Stomach smooth muscle (tissue), 2 donors: ENCODE results near the gene PLPP4.

Experiments used
- H3K27ac ChIP-seq: one replicate; pipeline ENCODE4 v1.7.0; 2013; ENCODE audit warnings: mild to moderate bottlenecking, low read length, inconsistent platforms
- H3K27me3 ChIP-seq, 2 donors: one replicate each; pipeline ENCODE4 v1.7.0; 2013; ENCODE audit warnings: low read length in 2 of 2; ENCODE audit not compliant: insufficient read depth in 2 of 2, control insufficient read depth in 1 of 2
- H3K36me3 ChIP-seq, 2 donors: one replicate each; pipeline ENCODE4 v1.7.0; 2013; ENCODE audit warnings: low read length in 2 of 2; ENCODE audit not compliant: control insufficient read depth in 2 of 2, insufficient read depth in 2 of 2
- H3K4me1 ChIP-seq: one replicate; pipeline ENCODE4 v1.7.0; 2013; ENCODE audit warnings: low read length; ENCODE audit not compliant: control insufficient read depth, insufficient read depth
- H3K4me3 ChIP-seq, 2 donors: one replicate each; pipeline ENCODE4 v1.7.0; 2013; ENCODE audit warnings: low read length in 2 of 2
- H3K9ac ChIP-seq, 2 donors: one replicate each; pipeline ENCODE4 v1.7.0; 2013; ENCODE audit warnings: low read length in 2 of 2, mild to moderate bottlenecking in 1 of 2
- H3K9me3 ChIP-seq, 2 donors: one replicate each; pipeline ENCODE4 v1.7.0; 2013; ENCODE audit warnings: low read length in 2 of 2; ENCODE audit not compliant: control insufficient read depth in 2 of 2
- donor health status: healthy.
- donor health status: Pancreatic carcinoma.

Gene PLPP4

GRCh38 chr10:120505056-120505455 is 48.0 kb downstream of the PLPP4 start:
- H3K9ac ChIP-seq = no peak overlapping the region
- H3K36me3 ChIP-seq = no peaks in the 10 kb centered on the region
- H3K4me1 ChIP-seq = no peaks in the 10 kb centered on the region
- H3K4me3 ChIP-seq = no peak overlapping the region
- H3K27ac ChIP-seq = no peak overlapping the region
- no peaks in the 10 kb centered on the region for H3K9me3 ChIP-seq
- no peaks in the 10 kb centered on the region for H3K27me3 ChIP-seq

- Histone ChIP-seq H3K4me3 (no peak overlapping the region), H3K9me3 (no peaks in the 10 kb centered on the region), H3K4me1 (no peaks in the 10 kb centered on the region), H3K27me3 (no peaks in the 10 kb centered on the region), H3K36me3 (no peaks in the 10 kb centered on the region), H3K27ac (no peak overlapping the region), H3K9ac (no peak overlapping the region)
These were observed 48.8 kb downstream of the PLPP4 start for GRCh38 chr10:120505866-120506265.

DNA sequence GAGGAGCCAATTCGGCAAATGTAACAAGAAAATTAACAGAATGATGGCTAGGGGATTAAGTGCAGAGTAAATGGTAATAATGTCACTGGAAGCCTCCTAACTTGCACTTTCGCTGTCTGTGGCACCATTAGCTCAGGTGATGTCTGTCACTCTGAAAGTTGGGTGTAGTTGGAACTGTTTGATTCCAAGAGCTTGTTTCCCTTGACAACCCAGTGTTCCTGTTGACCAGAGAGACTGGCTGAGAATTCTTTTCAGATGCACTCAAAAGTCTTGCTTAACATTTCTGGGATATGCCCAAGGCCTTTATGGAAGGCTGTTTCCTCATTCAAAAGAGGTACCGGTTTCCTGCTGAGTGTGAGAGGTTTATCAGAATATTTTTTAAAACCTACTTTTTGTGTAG is 49.6 kb downstream of the PLPP4 start:
- no peaks in the 10 kb centered on the region for H3K27me3 ChIP-seq
- H3K36me3 ChIP-seq = no peaks in the 10 kb centered on the region
- no peaks in the 10 kb centered on the region for H3K4me1 ChIP-seq
- H3K4me3 ChIP-seq = no peak overlapping the region
- no peak overlapping the region for H3K9ac ChIP-seq
- H3K27ac ChIP-seq = no peak overlapping the region
- H3K9me3 ChIP-seq = no peaks in the 10 kb centered on the region

DNA sequence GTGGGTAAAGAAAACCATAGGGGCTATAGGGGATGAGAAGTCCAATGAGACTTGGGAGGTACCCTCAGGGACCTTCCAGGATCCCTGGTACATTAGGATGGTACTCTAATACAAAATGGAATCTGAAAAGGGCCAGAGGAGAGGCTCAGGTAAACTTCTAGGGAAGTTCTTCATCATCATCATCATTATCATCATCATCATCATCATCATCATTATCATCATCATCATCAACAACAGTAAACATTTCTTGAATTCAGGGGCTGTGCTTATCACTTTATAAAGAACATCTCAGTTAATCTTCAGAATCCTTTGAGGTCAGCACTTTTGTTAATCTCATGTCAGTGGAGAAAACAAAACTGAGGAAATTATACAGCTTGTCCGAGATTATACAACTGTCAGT is 50.1 kb downstream of the PLPP4 start:
- no peaks in the 10 kb centered on the region for H3K9me3 ChIP-seq
- no peaks in the 10 kb centered on the region for H3K36me3 ChIP-seq
- no peak overlapping the region for H3K27ac ChIP-seq
- H3K9ac ChIP-seq = no peak overlapping the region
- H3K27me3 ChIP-seq = no peaks in the 10 kb centered on the region
- no peak overlapping the region for H3K4me3 ChIP-seq
- H3K4me1 ChIP-seq = no peaks in the 10 kb centered on the region

DNA sequence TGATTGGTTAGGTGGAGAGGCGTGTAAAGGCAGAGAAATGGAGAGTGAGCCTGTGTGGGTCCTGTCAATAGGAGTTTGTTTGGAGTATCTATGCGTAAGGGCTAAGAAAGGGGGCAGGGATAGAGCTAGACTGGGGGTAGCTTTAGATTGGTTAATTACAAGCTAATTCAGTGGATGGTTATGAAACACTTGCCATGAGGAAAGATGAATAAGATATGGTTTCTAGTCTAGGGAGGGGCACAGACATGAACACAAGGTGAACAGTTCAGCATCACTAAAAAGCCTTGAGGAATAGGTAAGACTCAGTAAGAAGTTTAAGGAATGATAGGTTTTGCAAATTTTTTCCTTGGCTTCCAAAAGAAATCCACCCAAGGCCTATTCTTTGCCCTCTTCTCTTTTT is 50.6 kb downstream of the PLPP4 start:
- Histone ChIP-seq H3K36me3 (no peaks in the 10 kb centered on the region), H3K9me3 (no peaks in the 10 kb centered on the region), H3K4me1 (no peaks in the 10 kb centered on the region), H3K27ac (no peak overlapping the region), H3K4me3 (no peak overlapping the region), H3K27me3 (no peaks in the 10 kb centered on the region), H3K9ac (no peak overlapping the region)

DNA sequence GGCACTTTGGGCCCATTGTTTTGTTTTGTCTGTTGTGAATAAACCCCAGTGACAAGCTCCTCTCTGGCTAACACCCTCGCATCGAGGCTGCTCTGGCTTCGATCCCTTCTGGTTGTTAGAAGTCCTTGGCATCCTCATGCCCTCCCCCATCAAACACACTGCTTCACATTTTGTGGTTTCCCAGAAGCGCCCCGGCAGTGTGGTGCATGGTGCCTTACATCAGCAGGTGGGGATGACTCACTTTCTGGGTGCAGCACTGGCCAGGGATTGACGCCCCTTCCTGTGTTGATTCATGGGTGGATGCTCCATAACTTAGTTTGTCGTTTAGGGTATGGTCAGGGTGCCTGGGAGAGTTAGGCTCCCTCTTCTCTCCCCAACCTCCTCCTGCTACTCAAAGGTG is 51.4 kb downstream of the PLPP4 start:
- Histone ChIP-seq H3K27me3 (no peaks in the 10 kb centered on the region), H3K4me3 (no peak overlapping the region), H3K36me3 (no peaks in the 10 kb centered on the region), H3K4me1 (no peaks in the 10 kb centered on the region), H3K9ac (no peak overlapping the region), H3K9me3 (no peaks in the 10 kb centered on the region), H3K27ac (no peak overlapping the region)

DNA sequence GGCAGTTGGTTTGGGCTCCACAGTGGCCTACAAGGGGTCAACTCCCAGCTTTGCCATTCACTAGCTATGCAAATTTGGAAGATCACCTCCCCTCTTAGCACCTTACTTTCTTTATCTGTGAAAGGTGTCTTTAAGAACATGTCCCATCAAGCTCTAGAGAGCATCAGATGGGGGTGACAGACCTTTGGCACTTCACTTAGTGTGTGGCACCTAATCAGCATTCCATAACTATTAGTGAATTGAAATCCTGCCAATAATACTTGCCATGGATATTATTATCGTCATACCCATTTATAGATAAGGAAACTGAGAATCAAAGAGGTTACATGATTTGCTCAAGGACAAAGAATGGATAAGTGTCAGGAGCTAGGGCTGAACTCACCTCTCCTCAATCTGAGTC is 51.9 kb downstream of the PLPP4 start:
- no peak overlapping the region for H3K27ac ChIP-seq
- no peaks in the 10 kb centered on the region for H3K27me3 ChIP-seq
- no peak overlapping the region for H3K9ac ChIP-seq
- H3K36me3 ChIP-seq = no peaks in the 10 kb centered on the region
- H3K4me3 ChIP-seq = no peak overlapping the region
- H3K9me3 ChIP-seq = no peaks in the 10 kb centered on the region
- no peaks in the 10 kb centered on the region for H3K4me1 ChIP-seq

DNA sequence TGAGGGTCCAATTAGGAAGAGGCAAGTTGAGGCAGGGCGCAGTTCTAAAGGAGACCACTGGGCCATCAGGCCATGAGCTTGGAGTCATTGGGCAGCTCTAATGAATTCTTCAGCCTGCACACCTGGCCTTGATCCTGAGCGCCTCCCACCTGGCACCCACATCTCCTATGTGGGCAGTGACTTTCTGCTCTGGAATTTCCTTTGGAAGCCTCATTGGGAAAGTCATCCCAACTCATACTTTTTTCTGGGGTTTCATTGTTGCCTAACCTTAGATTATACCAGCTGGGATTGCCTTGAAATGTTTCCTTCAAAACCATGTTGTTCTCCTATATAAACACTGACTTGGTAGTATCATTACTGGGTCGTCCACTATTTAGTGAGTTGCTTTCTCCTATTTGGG is 54.1 kb downstream of the PLPP4 start:
- H3K27ac ChIP-seq = no peak overlapping the region
- H3K27me3 ChIP-seq = peaks cover 0 to 2% of the 10 kb centered on the region in 2 donors

GRCh38 chr10:120513307-120513796 is 56.3 kb downstream of the PLPP4 start:
- Histone ChIP-seq H3K4me3 (no peak overlapping the region), H3K9ac (no peak overlapping the region), H3K4me1 (no peaks in the 10 kb centered on the region), H3K9me3 (no peaks in the 10 kb centered on the region), H3K27ac (no peak overlapping the region), H3K27me3 (peaks cover 0 to 2% of the 10 kb centered on the region in 2 donors), H3K36me3 (no peaks in the 10 kb centered on the region)

More for the DNA sequence above, 54.1 kb downstream of the PLPP4 start:
- no peak overlapping the region for H3K4me3 ChIP-seq
- no peaks in the 10 kb centered on the region for H3K36me3 ChIP-seq
- H3K9ac ChIP-seq = no peak overlapping the region
- H3K9me3 ChIP-seq = no peaks in the 10 kb centered on the region
- H3K4me1 ChIP-seq = no peaks in the 10 kb centered on the region

DNA sequence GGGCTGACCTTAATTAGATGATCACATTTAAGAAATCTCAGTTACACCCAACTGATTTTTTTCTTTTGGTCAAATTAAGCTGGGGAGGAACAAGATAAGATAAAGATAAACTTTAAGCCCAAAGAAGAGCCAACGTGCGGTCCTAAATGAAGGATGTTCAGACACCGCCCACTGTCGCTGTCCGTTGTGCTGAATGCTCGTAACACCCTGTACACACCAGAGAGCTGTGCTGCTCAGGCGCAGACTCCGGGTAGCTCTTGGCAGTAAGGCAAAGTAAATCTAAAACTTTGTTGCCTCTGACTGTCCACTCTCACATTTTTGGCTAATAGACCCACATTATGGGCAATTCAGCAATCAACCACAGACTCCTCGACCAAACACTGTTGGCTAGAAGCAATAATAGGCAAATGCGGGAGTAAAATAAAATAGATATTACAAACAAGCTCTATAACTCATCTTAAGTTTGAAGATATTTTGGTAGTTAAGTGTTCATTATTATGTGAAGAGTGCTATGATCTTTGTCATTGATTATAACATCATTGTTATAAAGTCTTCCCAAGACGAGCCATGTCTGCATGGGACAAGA is 57.1 kb downstream of the PLPP4 start:
- H3K4me1 ChIP-seq = no peaks in the 10 kb centered on the region
- no peaks in the 10 kb centered on the region for H3K36me3 ChIP-seq
- H3K9ac ChIP-seq = no peak overlapping the region
- no peak overlapping the region for H3K4me3 ChIP-seq
- H3K27me3 ChIP-seq = peaks cover 0 to 2% of the 10 kb centered on the region in 2 donors
- H3K9me3 ChIP-seq = no peaks in the 10 kb centered on the region
- H3K27ac ChIP-seq = no peak overlapping the region

GRCh38 chr10:120514959-120515358 is 57.9 kb downstream of the PLPP4 start:
- Histone ChIP-seq H3K4me3 (no peak overlapping the region), H3K27ac (no peak overlapping the region), H3K9me3 (no peaks in the 10 kb centered on the region), H3K27me3 (peaks cover 0 to 2% of the 10 kb centered on the region in 2 donors), H3K9ac (no peak overlapping the region), H3K36me3 (no peaks in the 10 kb centered on the region), H3K4me1 (no peaks in the 10 kb centered on the region)
